NCI-H146 (cell line): Measurements from ENCODE around the gene SPPL3.

Source experiments
- DNase-seq: peaks from one replicate; lab custom pipeline; 2025; lab: John Stamatoyannopoulos, UW

The SPPL3 gene

GRCh38 chr12:120775862-120776552, 128.2 kb downstream of the SPPL3 start:
- DNase-seq: no peak

GRCh38 chr12:120774169-120774916, 129.8 kb downstream of the SPPL3 start:
- DNase-seq: peak; percentile 67

DNA sequence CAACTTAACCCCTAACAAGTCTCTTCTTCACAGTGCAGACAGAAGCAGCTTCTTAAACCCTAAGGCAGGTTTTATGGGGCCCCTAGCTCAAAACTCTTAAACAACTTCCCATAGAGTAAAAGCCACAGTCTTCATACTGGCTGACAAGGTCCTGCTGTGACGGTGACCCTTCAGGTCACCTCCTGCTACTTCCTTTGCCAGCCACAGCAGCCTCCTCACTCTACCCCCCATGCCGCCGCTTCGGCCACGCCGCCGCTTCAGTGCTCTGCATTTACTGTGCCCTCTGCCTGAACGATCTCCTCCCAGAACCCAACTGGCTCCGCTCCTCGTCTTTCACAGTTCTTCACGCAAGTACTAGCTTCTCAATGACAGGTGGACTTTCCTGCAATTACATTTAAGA, 133.1 kb downstream of the SPPL3 start:
- DNase-seq: no peak

- DNase-seq: no peak
Observed at GRCh38 chr12:120767071-120768024, 136.8 kb downstream of the SPPL3 start.

GRCh38 chr12:120766566-120766965, 137.6 kb downstream of the SPPL3 start:
- DNase-seq: no peak

GRCh38 chr12:120764816-120765215, 139.3 kb downstream of the SPPL3 start:
- no peak for DNase-seq

GRCh38 chr12:120763250-120763649, 140.9 kb downstream of the SPPL3 start:
- DNase-seq: no peak

DNA sequence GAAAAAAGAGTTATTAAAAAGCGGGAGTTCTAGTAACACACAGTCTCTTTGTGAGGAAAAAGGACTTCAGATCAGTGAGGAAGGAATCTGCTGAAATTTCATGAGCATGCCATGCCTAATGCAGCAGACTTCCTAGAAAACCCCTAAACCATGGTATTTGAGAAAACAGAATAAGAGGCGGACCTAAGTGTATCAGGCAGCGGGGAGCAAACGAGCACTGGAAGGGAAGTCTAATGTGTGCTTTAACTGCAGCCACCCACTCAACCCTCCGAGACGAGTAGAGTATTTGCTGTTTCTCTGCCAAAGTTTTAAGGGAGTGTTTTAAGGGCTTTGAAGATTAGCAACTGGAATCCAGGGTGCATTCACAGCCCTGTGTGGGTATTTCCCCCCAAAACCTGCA, 142.1 kb downstream of the SPPL3 start:
- no peak for DNase-seq

DNA sequence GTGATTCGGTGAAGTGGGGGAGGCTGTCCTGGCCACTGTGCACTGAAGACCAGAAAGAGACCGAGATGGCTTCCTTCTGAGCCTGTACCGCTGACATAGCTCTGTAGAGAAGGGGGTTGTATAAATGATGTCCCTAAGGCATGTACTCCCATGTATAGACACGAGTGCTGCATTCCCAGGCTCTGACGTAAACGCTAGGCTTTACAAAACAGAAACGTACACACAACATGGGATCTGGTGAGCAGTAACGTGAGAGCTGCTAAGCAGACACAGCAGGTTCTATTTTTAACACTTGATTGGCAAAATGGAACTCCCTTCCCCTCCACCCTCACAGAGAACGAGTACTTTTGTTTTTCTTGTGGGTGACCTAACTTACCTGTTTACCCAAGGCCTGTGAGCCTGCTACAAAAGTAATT, 142.6 kb downstream of the SPPL3 start:
- DNase-seq: no peak

GRCh38 chr12:120760349-120761254, 143.6 kb downstream of the SPPL3 start:
- no peak for DNase-seq

DNA sequence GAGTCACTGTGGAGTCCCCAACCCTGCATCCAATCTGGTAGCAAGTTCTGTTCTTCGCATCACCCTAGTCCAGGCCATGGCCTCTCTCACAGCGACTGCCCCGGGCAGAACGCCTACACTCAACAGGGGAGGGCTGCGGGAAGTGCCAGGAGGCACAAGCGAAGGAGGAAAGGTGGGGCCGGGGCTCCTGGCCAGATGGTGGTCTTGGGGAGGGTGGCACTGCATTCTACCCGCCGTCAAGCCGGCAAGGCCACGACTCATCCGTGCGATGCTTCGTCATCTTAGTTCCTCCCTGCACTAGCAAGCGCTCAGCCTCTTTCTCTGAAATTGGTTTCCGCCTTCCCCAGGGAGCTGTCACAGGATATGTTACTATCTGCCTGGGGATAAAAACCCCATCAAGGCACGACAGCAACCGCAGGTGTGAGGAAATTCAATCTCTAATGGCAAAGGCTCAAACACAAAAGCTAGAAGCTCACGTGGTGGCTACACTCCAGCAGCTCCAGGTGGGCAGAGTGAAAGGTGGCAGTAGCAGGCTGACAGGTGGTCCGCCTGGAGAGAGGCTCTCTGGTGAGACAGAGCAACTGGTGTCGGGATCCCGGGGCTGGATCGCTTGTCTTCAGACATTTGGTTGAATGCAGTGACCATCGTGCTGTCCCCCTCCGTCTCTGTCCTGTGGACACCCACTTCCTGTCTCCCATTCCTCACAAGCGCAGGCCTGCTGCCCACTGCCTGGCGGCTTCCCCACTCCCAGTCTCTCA, 144.4 kb downstream of the SPPL3 start:
- DNase-seq: peak; percentile 92

- DNase-seq: no peak
Observed at GRCh38 chr12:120758798-120759590, 145.2 kb downstream of the SPPL3 start.

DNA sequence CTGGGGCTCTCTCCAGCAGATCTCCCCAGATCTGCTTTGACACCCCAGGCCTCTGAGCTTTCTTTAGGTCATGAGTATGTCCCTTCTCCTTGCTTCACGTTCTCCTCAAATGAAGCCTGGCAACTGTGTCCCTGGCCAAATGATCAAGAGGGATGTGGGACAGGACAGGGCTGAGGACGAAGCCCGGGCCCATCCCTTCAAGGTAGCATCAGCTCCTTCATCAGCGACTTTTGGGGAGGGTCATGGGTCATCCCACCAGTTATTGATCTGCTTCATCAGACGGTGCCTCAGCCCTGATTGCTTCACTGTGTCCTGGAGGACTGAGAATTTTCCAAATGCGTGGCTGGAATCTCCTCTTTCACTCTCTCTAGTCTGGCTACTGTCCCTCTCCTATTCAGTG, 146.2 kb downstream of the SPPL3 start:
- no peak for DNase-seq

DNA sequence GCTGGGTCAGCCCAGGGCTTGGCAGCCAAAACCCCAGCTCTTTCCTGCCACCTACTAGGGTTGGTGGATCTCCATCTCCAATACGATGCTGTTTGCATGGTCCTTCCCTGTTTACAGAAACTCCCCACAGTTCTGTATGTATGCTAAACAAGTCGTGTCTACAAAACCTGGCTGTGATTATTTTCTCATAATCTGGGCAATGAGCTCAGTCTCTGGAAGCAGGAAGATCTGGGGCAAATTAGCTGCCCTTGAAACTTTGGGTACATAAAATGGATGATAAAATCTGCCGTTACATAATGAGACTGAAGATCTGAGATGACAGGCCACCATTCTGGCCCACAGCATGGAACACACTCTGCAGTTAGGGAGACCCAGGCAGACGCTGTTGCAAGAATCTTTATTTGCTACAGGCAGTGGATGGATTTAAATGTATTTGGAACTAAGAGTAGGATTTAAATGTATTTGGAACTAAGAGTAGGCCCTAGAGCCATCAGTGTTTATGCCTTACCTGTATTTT, 146.9 kb downstream of the SPPL3 start:
- no peak for DNase-seq

DNA sequence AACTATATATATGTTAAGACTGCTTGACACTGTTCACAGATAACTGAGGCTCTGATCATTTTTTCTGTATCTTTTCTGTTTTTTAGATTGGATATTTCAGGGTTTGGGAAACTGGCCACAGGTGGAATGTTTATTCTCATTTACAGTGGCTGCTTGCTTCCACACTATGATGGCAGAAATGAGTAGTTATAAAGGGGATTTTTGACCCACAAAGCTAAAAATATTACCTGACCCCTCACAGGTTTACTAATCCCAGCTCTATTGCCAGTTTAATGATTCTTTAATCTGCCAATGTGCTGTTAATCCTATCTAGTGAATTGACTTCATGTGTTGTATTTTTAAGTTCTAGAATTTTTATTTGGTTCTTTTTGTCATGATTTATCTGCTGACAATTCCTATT, 148.9 kb downstream of the SPPL3 start:
- no peak for DNase-seq

DNA sequence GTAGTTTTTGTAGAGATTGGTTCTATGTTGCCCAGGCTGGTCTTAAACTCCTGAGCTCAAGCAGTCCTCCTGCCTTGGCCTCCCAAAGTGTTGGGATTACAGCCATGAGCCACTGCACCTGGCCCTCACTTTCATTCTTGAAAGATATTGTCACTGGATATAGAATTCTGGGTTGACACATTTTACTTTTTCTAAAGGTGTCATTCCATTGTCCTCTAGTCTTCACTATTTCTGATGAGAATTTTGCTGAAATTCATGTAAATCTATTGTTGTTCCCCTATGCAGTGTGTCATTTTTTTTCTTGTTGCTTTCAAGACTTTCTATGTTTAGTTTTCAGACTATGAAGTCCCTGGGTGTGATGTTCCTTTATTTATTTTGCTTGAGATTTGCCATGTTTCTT, 149.4 kb downstream of the SPPL3 start:
- DNase-seq: no peak

DNA sequence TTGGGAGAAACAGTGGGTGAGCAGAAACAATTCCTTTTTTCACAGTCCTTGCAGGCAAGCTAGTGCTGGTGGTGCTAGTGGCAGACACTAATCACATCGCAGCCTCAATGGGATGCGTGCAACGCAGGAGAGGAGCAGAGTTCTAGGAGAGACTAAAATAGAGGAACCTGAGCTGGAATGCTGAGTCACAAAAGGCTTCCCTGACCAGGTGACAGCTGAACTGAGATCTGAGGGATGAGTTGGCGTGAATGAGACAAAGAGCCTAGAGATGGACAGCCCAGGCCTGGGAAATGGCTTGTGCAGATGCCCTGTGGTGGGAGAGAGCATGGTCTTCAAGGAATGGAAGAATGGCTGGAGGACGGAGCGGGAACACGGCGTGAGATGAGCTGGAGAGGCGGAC, 152.8 kb downstream of the SPPL3 start:
- no peak for DNase-seq

- DNase-seq: no peak
Observed at GRCh38 chr12:120750806-120751205, 153.4 kb downstream of the SPPL3 start.

GRCh38 chr12:120749256-120749655, 154.9 kb downstream of the SPPL3 start:
- no peak for DNase-seq

GRCh38 chr12:120748242-120748641, 155.9 kb downstream of the SPPL3 start:
- no peak for DNase-seq
